ENCODE measurements around the gene PATL2. TPM values are rescaled to one million over a fixed set of nuclear protein-coding genes. Genes with fewer than 3 reads are reported as not detected.

Gene PATL2
- total and polyA plus RNA-seq, 8 donors: 0.92 to 5.8 (median 2.3) TPM; not detected in 1

DNA sequence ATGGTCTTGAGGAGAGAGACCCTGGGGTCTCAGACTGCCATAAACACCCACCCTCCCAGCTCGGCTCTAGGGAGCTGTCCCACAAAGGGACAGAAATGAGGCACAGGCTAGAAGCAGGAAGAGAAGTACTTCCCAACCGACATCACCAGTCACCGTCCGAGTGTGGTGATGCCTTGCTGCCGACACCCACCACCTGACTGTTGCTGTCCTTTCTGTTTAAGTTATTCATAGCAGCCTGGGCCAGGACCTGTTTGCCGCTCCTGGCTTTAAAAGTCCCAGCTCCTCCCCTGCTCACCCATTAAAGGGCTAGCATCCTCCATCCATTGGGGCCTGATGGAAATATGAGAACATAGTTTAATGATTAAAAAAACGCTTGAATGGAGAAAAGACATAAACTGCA is 34.4 kb downstream of the PATL2 start:
- no peak for DNase-seq
- intact Hi-C loops (cut with DNase I; ENCODE audit: low total_unique reads): no loop called here
- 53 to 78% (median 64%) methylated on average over 6 to 7 of the region's 7 CpGs for WGBS, 5 donors
- peak overlapping the region in 1 of 5 donors; percentile 17 for H3K27ac ChIP-seq
- no peaks in the 10 kb centered on the region for H3K4me1 ChIP-seq
- no peak overlapping the region for H3K4me3 ChIP-seq
- no peaks in the 10 kb centered on the region for H3K27me3 ChIP-seq
- H3K9me3 ChIP-seq: no peaks in the 10 kb centered on the region
- no peaks in the 10 kb centered on the region for H3K36me3 ChIP-seq
- no peak for TF ChIP-seq EP300 (IDR thresholded peaks at IDR 0.05)
- no peak for TF ChIP-seq POLR2AphosphoS5 (IDR thresholded peaks at IDR 0.05)
- no peak for TF ChIP-seq POLR2A (IDR thresholded peaks at IDR 0.05)
- TF ChIP-seq, protein P1, sequence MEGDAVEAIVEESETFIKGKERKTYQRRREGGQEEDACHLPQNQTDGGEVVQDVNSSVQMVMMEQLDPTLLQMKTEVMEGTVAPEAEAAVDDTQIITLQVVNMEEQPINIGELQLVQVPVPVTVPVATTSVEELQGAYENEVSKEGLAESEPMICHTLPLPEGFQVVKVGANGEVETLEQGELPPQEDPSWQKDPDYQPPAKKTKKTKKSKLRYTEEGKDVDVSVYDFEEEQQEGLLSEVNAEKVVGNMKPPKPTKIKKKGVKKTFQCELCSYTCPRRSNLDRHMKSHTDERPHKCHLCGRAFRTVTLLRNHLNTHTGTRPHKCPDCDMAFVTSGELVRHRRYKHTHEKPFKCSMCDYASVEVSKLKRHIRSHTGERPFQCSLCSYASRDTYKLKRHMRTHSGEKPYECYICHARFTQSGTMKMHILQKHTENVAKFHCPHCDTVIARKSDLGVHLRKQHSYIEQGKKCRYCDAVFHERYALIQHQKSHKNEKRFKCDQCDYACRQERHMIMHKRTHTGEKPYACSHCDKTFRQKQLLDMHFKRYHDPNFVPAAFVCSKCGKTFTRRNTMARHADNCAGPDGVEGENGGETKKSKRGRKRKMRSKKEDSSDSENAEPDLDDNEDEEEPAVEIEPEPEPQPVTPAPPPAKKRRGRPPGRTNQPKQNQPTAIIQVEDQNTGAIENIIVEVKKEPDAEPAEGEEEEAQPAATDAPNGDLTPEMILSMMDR (IDR thresholded peaks at IDR 0.05): no peak

DNA sequence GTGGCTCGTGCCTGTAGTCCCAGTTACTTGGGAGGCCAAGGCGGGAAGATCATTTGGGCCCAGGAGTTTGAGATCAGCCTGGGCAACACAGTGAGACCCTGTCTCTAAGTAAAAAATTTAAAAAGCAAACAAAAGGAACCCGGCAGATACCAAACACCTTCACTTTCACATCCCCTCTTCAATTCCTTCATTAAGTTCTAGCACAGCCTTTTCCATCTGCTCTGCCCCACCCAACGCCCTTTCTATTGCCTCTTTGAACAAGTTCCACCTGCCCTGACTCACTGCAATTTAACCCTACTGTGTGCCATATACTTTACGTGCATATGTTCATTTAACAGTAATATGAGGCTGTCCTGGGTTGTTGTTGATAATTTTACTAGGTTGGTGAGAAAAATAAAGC is 35.2 kb downstream of the PATL2 start:
- no peak overlapping the region for H3K27ac ChIP-seq
- no peak for TF ChIP-seq EP300 (IDR thresholded peaks at IDR 0.05)
- TF ChIP-seq POLR2A (IDR thresholded peaks at IDR 0.05): no peak
- no peak for TF ChIP-seq POLR2AphosphoS5 (IDR thresholded peaks at IDR 0.05)
- TF ChIP-seq, protein P1 (IDR thresholded peaks at IDR 0.05): no peak
- no peak overlapping the region for H3K4me3 ChIP-seq
- WGBS, 5 donors: 82 to 86% (median 85%) methylated on average over 5 of the region's 5 CpGs
- no peaks in the 10 kb centered on the region for H3K9me3 ChIP-seq
- intact Hi-C loops (cut with DNase I; ENCODE audit: low total_unique reads): no loop called here
- no peak for DNase-seq
- H3K36me3 ChIP-seq: no peaks in the 10 kb centered on the region
- no peaks in the 10 kb centered on the region for H3K4me1 ChIP-seq
- no peaks in the 10 kb centered on the region for H3K27me3 ChIP-seq

DNA sequence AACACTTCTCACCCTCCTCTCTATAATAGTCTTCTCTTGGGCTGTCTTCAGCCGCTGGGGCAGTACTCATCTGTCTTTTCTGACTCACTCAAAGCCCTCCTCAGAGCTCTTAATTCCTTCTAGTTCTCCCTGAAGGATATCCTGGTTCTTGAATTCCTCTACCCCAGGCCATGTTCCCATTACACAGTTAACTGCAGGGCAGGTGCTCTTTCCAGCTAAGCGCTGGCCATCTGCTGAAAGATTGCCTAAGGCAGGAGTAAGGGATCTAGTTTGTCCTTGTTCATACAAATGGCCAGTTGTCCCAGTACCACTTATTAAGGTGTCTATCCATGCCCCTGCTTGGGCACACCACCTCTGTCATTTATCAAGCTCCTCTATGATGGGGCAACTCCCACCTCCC is 37.5 kb downstream of the PATL2 start:
- no peak overlapping the region for H3K27ac ChIP-seq
- intact Hi-C loops (cut with DNase I; ENCODE audit: low total_unique reads): loop anchor here (5.0 kb wide), 1 partner anchor 64 kb away; the partner anchor contains the start of gene TRIM69
- no peak for DNase-seq
- TF ChIP-seq POLR2A (IDR thresholded peaks at IDR 0.05) (no peak), EP300 (IDR thresholded peaks at IDR 0.05) (no peak), POLR2AphosphoS5 (IDR thresholded peaks at IDR 0.05) (no peak)
- TF ChIP-seq, protein P1 (IDR thresholded peaks at IDR 0.05): no peak
- H3K4me3 ChIP-seq: no peak overlapping the region
- H3K4me1 ChIP-seq: no peaks in the 10 kb centered on the region
- H3K27me3 ChIP-seq: no peaks in the 10 kb centered on the region
- 94 to 96% (median 95%) methylated on average over 2 of the region's 2 CpGs for WGBS, 5 donors
- no peaks in the 10 kb centered on the region for H3K9me3 ChIP-seq
- H3K36me3 ChIP-seq: no peaks in the 10 kb centered on the region

DNA sequence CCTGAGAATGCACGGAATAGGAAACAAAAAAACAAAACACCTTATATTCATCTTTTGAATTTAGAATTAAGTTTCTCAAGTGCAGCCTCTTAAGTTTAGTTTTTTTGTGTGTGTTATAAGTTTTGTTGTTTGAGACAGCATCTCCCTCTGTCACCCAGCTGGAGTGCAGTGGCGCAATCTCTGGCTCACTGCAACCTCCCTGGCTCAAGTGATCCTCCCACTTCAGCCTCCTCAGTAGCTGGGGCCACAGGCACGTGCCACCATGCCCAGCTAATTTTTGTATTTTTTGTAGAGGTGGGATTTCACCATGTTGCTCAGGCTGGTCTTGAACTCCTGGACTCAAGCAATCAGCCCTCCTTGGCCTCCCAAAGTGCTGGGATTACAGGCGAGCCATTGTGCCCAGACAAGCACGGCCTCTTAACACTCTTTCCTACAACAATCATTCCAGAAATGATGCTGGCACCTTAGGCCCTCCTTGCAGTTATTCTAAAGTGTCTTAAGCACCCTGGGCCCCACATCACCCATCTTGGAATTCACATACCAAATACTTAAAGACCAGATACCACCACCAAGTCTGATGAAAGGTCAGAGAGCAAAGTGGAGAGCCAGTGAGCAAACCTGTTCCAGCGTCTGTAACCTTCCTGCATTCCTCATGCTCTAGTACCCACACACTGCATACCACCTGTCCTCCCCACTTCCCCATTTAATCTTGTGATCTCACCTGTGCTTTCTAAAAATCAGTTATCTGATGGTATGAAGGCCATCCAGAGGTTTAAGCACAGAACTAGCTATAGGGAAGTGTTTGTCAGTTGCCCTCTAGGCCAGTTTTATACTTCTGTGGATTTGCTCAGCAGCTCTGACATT is 40.8 kb downstream of the PATL2 start:
- intact Hi-C loops (cut with DNase I; ENCODE audit: low total_unique reads): loop anchor here (5.0 kb wide), 1 partner anchor 67 kb away; the partner anchor contains the start of gene TRIM69
- WGBS, 5 donors: 90 to 92% (median 91%) methylated on average over 6 of the region's 6 CpGs
- TF ChIP-seq EP300 (IDR thresholded peaks at IDR 0.05) (no peak), POLR2A (IDR thresholded peaks at IDR 0.05) (no peak)
- TF ChIP-seq, protein P1 (IDR thresholded peaks at IDR 0.05): no peak
- DNase-seq: no peak
- Histone ChIP-seq H3K36me3 (no peaks in the 10 kb centered on the region), H3K27ac (peak overlapping the region in 1 of 5 donors; percentile 12), H3K4me1 (no peaks in the 10 kb centered on the region), H3K9me3 (no peaks in the 10 kb centered on the region), H3K27me3 (no peaks in the 10 kb centered on the region), H3K4me3 (no peak overlapping the region)
